HG02884 (cell line): ENCODE results near the gene HUS1.
A peak's percentile ranks its signal among the peaks of the same experiment; 100 is the strongest.
"Not testable (repeated sequence)": the region's sequence is repeated elsewhere in the genome, so short reads cannot be mapped to it uniquely, and the experiment has no call there.

Experiments
- ATAC-seq: cut with Tn5 transposase; IDR thresholded peaks from one replicate; pipeline ENCODE4 v1.9.1; 2021; ENCODE audit warnings: mild to moderate bottlenecking, moderate library complexity; ENCODE audit not compliant: unreplicated experiment

The HUS1 gene

DNA sequence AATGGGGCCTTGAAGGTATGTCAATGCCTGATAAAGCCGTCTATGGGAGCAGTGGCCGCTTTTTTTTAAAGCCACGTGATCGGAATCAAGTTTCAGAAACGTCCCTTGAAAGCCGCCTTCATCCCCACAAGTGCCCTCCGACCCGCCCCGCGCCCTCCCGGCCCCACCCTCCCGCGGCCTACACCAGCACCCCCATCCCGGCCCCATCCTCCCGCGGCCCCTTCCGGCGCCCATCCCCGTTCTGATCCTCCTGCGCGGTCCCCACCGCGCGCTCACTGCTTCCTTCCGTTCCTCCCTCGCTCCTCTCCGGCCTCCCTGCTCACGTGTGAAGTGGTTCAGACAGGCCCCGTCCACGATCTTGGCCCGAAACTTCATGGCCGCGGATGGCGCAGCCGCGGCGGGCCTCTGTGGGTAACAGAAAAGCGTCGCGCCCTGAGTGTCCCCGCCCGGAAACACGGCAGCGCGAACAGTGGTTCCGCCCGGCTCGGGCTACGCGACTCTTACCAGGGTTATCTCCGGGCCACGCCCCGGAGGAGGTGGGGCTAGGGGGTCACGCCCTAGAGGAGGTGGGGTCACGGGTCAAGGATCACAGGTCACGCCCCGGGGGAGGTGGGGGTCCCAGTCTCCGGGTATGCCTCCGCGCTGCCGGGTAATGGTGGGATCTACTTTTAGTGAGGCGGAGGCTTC lies at the start of gene HUS1:
HUS1 (minus strand) TSS at position 471 of the 687 bp plus-strand sequence; CDS start at position 375, 96 bp downstream.
- ATAC-seq: peak; percentile 98

DNA sequence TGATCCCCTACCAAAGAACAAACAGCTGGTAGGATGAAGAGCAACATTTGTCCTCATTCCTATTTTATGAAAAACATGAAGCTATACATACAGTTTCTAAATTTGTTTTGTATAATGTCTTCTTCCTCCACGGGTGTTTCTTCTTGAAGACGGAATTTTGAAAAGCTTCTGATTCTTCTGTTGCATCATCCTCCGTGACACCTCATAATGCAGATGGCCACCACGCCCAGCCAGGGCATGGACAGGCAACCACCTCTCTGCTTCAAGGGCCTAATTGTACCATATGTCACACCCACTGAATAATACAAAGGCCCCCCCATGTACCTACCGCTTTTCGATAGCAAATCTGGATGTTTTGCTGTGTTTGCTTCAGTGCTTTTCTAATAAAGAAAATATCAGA lies 49.5 kb upstream of the HUS1 start, which contains the start of gene SUN3:
SUN3 (minus strand) TSS at position 170 of the 400 bp plus-strand sequence; CDS start at position 1, 169 bp downstream.
- ATAC-seq: no peak

DNA sequence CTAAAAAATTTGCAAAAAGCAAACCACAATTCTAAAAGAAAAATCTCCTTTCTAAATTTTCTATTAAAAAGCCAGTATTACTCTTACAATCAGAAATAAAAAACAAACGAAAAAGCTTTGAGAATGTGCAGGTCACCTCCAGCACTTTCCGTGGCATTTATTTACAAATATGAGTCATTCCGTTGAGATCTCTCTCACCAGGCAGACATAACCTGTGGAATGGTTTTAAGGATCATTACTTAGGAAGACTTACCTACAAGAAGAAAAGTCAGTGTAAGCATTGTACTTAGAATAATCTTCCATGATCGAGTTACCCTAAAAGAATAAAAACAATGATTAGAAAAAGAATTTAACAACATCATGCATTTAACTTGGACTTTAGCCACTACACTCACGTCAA lies 46.2 kb upstream of the HUS1 start:
- no peak for ATAC-seq

DNA sequence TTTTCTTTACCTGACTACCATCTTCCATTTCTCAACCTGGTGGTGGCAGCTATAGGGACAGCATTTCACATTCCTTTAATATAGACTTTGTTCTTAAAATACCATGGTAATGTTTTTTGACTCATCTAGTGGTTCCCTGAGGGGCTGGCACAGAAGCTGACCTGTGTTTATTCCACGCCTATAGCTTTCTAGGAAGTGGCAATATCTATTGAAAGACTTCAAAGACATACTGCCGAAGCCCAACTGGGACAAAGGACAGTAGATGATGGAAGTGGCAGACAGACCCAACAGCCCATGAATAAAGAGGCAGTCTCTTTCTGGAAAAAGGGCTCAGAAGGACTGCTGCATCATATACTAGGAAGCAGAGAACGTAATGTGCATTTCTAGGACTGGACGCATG lies 38.3 kb upstream of the HUS1 start:
- no peak for ATAC-seq

DNA sequence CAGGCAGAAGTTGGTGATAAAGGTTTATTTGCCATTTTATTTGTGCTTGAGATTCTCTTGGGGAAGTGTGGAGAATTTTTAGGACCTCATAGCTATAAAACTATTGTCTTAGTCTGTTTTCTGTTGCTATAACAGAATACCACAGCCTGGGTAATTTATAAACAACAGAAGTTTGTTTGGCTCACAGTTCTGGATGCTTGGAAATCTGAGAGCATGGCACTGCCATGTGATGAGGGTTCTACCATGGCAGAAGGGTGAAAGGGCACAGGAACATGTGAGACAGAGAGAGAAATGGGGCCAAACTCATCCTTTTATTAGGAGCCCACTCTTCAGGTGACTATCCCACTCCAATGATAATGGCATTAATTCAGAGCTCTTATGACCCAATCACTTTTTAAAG lies 37.2 kb upstream of the HUS1 start:
- no peak for ATAC-seq

DNA sequence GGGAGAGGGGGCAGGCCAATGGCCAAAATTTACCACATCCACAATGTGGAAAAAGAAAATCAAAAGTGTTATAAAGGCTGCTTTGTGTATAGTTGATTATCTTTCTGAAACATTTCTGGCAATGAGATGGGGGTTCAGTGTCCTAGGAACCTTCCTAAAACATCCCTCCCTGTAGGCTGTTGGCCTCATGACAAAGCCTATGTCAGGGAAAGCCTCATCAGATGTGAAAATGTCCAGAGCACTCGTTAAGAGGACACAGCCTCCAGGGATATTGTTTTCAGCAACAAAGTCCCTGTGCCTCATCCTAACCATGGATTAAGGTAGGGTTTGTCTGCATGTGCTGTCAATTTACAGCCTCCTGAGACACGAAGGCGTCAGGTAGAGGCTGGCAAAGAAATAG lies 32.5 kb upstream of the HUS1 start:
- no peak for ATAC-seq

- peak; percentile 55 for ATAC-seq
Observed at GRCh38 chr7:48011323-48011722, 31.9 kb upstream of the HUS1 start.

GRCh38 chr7:48009954-48010353 lies 30.5 kb upstream of the HUS1 start:
- no peak for ATAC-seq

GRCh38 chr7:48009257-48009656 lies 29.8 kb upstream of the HUS1 start:
- ATAC-seq: no peak

- ATAC-seq: no peak
Observed at GRCh38 chr7:48006866-48007265, 27.5 kb upstream of the HUS1 start.

GRCh38 chr7:48004638-48005037 lies 25.2 kb upstream of the HUS1 start:
- ATAC-seq: peak; percentile 82

- ATAC-seq: no peak
Observed at GRCh38 chr7:48004032-48004431, 24.6 kb upstream of the HUS1 start.

- ATAC-seq: not testable (repeated sequence)
Observed at GRCh38 chr7:48000164-48000563, 20.7 kb upstream of the HUS1 start.

GRCh38 chr7:47999413-47999812 lies 20.0 kb upstream of the HUS1 start:
- ATAC-seq: no peak

DNA sequence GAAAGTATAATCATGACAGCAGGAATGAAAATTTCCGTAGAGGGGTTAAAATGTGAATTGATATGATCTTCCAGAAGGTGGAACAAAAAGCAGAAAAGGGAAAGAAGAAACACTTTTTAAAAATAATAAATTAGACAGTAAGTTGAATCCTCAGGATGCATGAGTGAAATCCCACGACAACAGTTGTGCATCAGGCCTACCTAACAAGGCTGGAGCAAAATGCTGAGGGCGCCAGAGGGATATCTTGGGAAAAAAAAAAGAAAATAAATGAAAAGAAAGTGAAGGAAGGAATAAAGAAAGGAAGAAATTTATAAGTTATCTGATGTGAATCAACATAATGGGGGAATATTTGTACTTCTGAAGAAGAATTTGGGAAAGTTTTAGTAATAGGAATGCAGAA lies 13.0 kb upstream of the HUS1 start:
- no peak for ATAC-seq

DNA sequence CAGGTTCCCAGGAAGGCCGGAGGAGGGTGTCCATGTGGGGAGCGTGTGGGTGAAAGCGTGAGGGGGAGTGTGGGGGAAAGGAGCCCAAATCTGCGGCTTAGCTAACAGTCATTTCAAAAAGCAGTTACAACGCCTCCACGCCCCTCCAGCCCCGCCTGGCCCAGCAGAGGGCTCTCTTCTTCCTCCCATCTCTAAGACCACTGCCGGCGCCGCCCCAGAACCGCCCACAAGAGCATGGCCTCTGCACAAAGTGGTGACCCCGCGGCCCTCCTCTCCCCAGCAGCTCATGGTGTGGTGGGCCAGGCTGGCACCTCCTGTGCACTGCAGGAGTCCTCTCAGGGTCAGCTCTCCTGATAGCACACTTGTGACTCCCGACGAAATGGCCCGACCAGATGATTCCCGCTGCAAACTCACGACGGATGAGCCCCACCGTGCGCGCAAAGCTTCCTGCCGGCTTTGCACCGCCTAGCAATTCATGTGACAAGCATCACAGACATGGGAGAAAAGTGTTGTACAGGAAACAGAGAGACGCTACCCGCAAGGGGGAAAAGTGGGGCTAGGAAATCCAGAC lies 12.4 kb upstream of the HUS1 start:
- peak; percentile 98 for ATAC-seq

- no peak for ATAC-seq
Observed at GRCh38 chr7:47991270-47991669, 11.9 kb upstream of the HUS1 start.

DNA sequence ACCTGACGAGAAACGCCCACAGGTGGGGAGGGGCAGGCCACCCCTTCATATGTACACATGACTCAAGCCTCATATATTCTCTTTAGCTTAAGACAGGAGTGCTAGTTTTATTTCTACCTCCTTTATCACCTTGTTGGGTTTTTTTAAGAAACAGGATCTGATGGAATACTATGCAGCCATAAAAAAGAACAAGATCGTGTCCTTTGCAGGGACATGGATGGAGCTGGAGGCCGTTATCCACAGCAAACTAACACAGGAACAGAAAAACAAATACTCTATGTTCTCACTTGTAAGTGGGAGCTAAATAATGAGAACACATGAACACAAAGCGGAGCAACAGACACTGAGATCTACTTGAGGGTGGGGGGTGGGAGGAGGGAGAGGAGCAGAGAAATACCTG lies 11.2 kb upstream of the HUS1 start:
- no peak for ATAC-seq

DNA sequence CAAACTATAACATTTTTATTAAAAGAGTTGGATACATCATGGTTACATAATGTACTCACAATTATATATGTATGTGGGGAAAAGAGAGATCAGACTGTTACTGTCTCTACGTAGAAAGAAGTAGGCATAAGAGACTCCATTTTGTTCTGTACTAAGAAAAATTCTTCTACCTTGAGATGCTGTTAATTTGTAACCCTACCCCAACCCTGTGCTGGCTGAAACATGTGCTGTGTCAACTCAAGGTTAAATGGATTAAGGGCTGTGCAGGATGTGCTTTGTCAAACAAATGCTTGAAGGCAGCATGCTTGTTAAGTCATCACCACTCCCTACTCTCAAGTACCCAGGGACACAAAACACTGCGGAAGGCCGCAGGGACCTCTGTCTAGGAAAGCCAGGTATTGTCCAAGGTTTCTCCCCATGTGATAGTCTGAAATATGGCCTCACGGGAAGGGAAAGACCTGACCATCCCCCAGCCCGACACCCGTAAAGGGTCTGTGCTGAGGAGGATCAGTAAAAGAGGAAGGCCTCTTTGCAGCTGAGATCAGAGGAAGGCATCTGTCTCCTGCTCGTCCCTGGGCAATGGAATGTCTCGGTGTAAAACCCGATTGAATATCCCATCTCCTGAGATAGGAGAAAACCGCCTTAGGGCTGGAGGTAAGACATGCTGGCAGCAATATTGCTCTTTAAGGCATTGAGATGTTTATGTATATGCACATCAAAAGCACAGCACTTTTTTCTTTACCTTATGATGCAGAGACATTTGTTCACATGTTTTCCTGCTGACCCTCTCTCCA lies 10.4 kb upstream of the HUS1 start:
- ATAC-seq: not testable (repeated sequence)

GRCh38 chr7:47988496-47989386 lies 9.3 kb upstream of the HUS1 start:
- no peak for ATAC-seq

DNA sequence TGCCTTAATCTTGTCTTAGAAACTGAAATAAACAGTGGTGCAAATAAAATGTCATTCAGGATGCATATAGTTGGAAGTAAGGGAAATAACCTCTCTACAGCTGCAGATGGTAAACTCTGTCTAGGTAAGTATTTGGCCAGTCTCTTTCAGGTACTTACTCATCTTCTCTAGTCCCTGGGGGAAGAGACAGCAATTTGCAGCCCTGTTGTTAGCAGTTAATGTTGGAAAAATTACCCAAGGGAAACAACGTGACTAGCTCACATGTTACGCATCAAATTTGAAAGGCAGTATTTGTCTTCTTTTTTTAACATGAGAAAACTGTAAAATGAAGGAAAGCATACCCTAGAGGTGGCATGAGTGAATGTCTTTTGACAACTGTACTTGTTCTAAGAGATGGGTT lies 3.2 kb upstream of the HUS1 start:
- no peak for ATAC-seq
